Large intestine (tissue), 3 donors: ENCODE data around the gene FOCAD. TPM values are rescaled to one million over a fixed set of nuclear protein-coding genes. Genes with fewer than 3 reads are reported as not detected.

Experiments used
- DNase-seq, 2 donors: peaks; one replicate each; pipeline versions ENCODE4 v3.0.0 to v3.0.0-alpha.2; 2013
- H3K27ac ChIP-seq: one replicate; pipeline ENCODE4 v1.5.1; 2013; ENCODE audit warnings: low read length
- H3K27me3 ChIP-seq: 2 replicates; pipeline ENCODE4 v1.6.1; 2013; ENCODE audit warnings: low read length; ENCODE audit not compliant: control insufficient read depth, insufficient read depth
- H3K36me3 ChIP-seq: 2 replicates; pipeline ENCODE4 v1.6.1; 2013; ENCODE audit warnings: low read length; ENCODE audit not compliant: control insufficient read depth, insufficient read depth
- H3K4me1 ChIP-seq: one replicate; pipeline ENCODE4 v1.6.1; 2013; ENCODE audit warnings: low read length; ENCODE audit not compliant: control insufficient read depth, insufficient read depth
- H3K4me3 ChIP-seq: one replicate; pipeline ENCODE4 v1.5.1; 2013; ENCODE audit warnings: low read length
- H3K9me3 ChIP-seq: one replicate; pipeline ENCODE4 v1.6.1; 2013; ENCODE audit warnings: mild to moderate bottlenecking, low read depth, low read length, moderate library complexity; ENCODE audit not compliant: control insufficient read depth
- WGBS: methylation state at CpG from one replicate; pipeline ENCODE4 v1.1.5; 2013; ENCODE audit warnings: low lambda C conversion rate; ENCODE audit not compliant: insufficient coverage; 5-methylcytosine and 5-hydroxymethylcytosine counted together
- polyA plus RNA-seq: library from polyadenylated mRNA; unstranded; fragments of 120-200 nt; gene quantifications from one replicate; pipeline ENCODE4 v1.2.1, GENCODE V29; 2013

The FOCAD gene
- polyA plus RNA-seq, 1 donor = 16.1 TPM

GRCh38 chr9:20729523-20729922, 45.5 kb downstream of the FOCAD start:
- H3K27ac ChIP-seq = no peak overlapping the region
- H3K4me1 ChIP-seq = no peaks in the 10 kb centered on the region
- no peaks in the 10 kb centered on the region for H3K36me3 ChIP-seq
- H3K9me3 ChIP-seq = no peaks in the 10 kb centered on the region
- no peaks in the 10 kb centered on the region for H3K27me3 ChIP-seq
- H3K4me3 ChIP-seq = no peak overlapping the region
- no peak for DNase-seq

- no peaks in the 10 kb centered on the region for H3K4me1 ChIP-seq
- no peak overlapping the region for H3K27ac ChIP-seq
- H3K4me3 ChIP-seq = no peak overlapping the region
- 66% methylated on average over 2 of the region's 4 CpGs for WGBS
- DNase-seq = no peak
- no peaks in the 10 kb centered on the region for H3K27me3 ChIP-seq
- H3K9me3 ChIP-seq = no peaks in the 10 kb centered on the region
- H3K36me3 ChIP-seq = no peaks in the 10 kb centered on the region
These were observed 48.1 kb downstream of the FOCAD start for GRCh38 chr9:20732118-20732517.

DNA sequence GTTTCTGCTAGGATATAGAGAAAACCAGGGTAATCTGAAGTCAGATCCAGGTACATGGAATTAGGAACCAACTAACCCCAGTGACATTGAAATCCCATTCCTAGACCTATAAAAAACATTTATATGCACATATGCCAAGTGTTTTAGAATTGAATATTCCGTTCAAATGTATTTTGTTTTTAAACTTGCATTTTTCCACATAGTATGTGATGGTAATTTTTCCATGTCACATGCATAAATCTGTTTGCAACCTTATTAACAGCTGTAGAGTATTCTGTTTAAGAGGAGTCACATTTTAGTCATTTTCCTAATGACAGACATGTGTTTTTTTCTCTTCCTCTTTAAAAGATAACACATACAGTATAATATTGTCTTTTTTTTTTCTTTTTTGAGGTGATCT, 50.2 kb downstream of the FOCAD start:
- DNase-seq = no peak
- Histone ChIP-seq H3K27me3 (no peaks in the 10 kb centered on the region), H3K36me3 (no peaks in the 10 kb centered on the region), H3K27ac (no peak overlapping the region), H3K9me3 (no peaks in the 10 kb centered on the region), H3K4me3 (no peak overlapping the region), H3K4me1 (no peaks in the 10 kb centered on the region)
- no CpG with 5 or more reads among the region's 1 CpG for WGBS

GRCh38 chr9:20740304-20740703, 56.2 kb downstream of the FOCAD start:
- Histone ChIP-seq H3K27ac (no peak overlapping the region), H3K4me3 (no peak overlapping the region), H3K27me3 (no peaks in the 10 kb centered on the region), H3K4me1 (no peaks in the 10 kb centered on the region), H3K9me3 (no peaks in the 10 kb centered on the region), H3K36me3 (peaks cover 9% of the 10 kb centered on the region)
- no CpG with 5 or more reads among the region's 1 CpG for WGBS
- no peak for DNase-seq

- Histone ChIP-seq H3K9me3 (no peaks in the 10 kb centered on the region), H3K4me3 (no peak overlapping the region), H3K36me3 (peaks cover 9% of the 10 kb centered on the region), H3K4me1 (no peaks in the 10 kb centered on the region), H3K27ac (no peak overlapping the region), H3K27me3 (no peaks in the 10 kb centered on the region)
- no peak for DNase-seq
- 100% methylated on average over 2 of the region's 2 CpGs for WGBS
These were observed 57.0 kb downstream of the FOCAD start for GRCh38 chr9:20740929-20741582.

- H3K36me3 ChIP-seq = peaks cover 9% of the 10 kb centered on the region
- no peaks in the 10 kb centered on the region for H3K4me1 ChIP-seq
- H3K27me3 ChIP-seq = no peaks in the 10 kb centered on the region
- no peak for DNase-seq
- no peak overlapping the region for H3K4me3 ChIP-seq
- no peaks in the 10 kb centered on the region for H3K9me3 ChIP-seq
- H3K27ac ChIP-seq = no peak overlapping the region
- no CpG with 5 or more reads among the region's 3 CpGs for WGBS
These were observed 58.8 kb downstream of the FOCAD start for GRCh38 chr9:20742833-20743232.

GRCh38 chr9:20744036-20744630, 60.1 kb downstream of the FOCAD start:
- Histone ChIP-seq H3K36me3 (peaks cover 9% of the 10 kb centered on the region), H3K27ac (no peak overlapping the region), H3K4me1 (no peaks in the 10 kb centered on the region), H3K9me3 (no peaks in the 10 kb centered on the region), H3K4me3 (no peak overlapping the region), H3K27me3 (no peaks in the 10 kb centered on the region)
- no peak for DNase-seq
- 80% methylated on average over 1 of the region's 2 CpGs for WGBS

GRCh38 chr9:20746967-20747366, 62.9 kb downstream of the FOCAD start:
- no peak overlapping the region for H3K4me3 ChIP-seq
- H3K36me3 ChIP-seq = peaks cover 2% of the 10 kb centered on the region
- no peak for DNase-seq
- no peaks in the 10 kb centered on the region for H3K4me1 ChIP-seq
- H3K27ac ChIP-seq = no peak overlapping the region
- no CpG with 5 or more reads among the region's 1 CpG for whole genome bisulfite sequencing
- no peaks in the 10 kb centered on the region for H3K27me3 ChIP-seq
- no peaks in the 10 kb centered on the region for H3K9me3 ChIP-seq

DNA sequence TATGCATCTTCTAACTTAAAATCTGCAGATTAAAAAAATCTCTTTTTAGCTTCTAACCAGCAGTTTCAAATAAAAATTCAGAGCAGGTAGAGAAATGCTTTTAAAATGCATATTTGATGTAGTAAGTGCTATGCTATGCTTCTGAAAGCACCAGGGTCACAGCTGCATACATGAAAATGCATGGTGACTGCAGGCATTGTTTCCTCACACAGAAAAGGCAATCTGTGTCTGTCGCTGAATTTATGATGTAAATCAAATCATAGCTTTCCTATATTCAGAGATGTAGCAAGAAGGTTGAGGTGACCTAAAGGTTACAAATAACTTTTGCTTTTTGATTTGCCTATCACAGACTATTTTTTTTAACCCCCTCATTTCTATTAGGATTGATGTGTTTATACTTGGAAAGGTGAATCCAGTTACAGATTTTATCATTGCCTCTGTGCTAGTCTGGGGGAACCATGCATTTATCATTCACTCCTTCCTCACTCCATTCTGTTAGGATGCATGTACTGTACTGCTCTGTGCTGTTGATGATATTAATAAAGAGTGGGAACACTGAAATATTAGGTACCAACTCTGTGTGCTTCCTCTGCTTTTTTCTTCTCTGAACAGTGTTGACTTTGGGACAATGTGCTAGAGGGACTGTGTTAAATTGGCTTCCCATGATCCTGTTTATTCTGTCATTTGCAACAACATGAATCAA, 65.6 kb downstream of the FOCAD start:
- no peak for DNase-seq
- H3K36me3 ChIP-seq = no peaks in the 10 kb centered on the region
- no peak overlapping the region for H3K27ac ChIP-seq
- no peaks in the 10 kb centered on the region for H3K27me3 ChIP-seq
- H3K4me3 ChIP-seq = no peak overlapping the region
- WGBS = no CpG with 5 or more reads among the region's 1 CpG
- H3K9me3 ChIP-seq = no peaks in the 10 kb centered on the region
- no peaks in the 10 kb centered on the region for H3K4me1 ChIP-seq

DNA sequence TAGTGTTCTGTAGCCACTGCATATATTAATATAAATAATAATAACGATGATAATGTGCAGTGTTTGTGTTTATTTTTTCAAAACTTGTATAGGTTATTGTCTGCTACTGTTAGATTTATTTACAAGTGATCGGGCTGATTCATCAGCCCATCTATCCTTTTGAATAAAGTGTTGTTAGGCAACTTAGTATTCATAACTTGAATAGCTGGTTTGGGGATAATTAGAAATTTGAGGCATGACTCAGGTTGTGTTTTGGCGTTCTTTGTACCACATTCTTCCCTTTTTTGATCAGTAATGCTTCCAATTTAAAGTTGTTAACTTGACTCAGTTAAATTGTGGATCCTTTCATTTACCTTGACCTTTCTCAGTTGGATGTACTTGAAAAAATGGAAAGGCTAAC, 69.7 kb downstream of the FOCAD start:
- H3K4me1 ChIP-seq = no peaks in the 10 kb centered on the region
- WGBS = 100% methylated on average over 1 of the region's 3 CpGs
- H3K27me3 ChIP-seq = no peaks in the 10 kb centered on the region

More for the DNA sequence above, 69.7 kb downstream of the FOCAD start:
- Histone ChIP-seq H3K9me3 (no peaks in the 10 kb centered on the region), H3K27ac (no peak overlapping the region), H3K4me3 (no peak overlapping the region), H3K36me3 (no peaks in the 10 kb centered on the region)
- DNase-seq = no peak
